Fibroblast of pulmonary artery (primary cell): ENCODE results near the gene MEI4.

Experiments used
- DNase-seq: peaks from one replicate; pipeline ENCODE4 v3.0.0-alpha.2; 2010; ENCODE audit warnings: low read depth
- H3K4me3 ChIP-seq: replicated peaks from 2 replicates; pipeline ENCODE4 v1.5.1; 2011; ENCODE audit warnings: low read depth, mild to moderate bottlenecking, control low read depth, low read length, moderate library complexity
- CTCF ChIP-seq: IDR thresholded peaks from 2 replicates; pipeline ENCODE4 v1.5.1; 2011; ENCODE audit warnings: mild to moderate bottlenecking, control low read depth, low read length, inconsistent platforms; ENCODE audit errors: missing control alignments

MEI4 gene

GRCh38 chr6:77812304-77812703, 159.5 kb downstream of the MEI4 start:
- no peak for TF ChIP-seq CTCF
- H3K4me3 ChIP-seq, result no peak overlapping the region
- DNase-seq, result no peak

GRCh38 chr6:77813090-77813489, 160.3 kb downstream of the MEI4 start:
- no peak for TF ChIP-seq CTCF
- no peak for DNase-seq
- no peak overlapping the region for H3K4me3 ChIP-seq

- H3K4me3 ChIP-seq, result no peak overlapping the region
- no peak for DNase-seq
- TF ChIP-seq CTCF, result no peak
These were observed 161.3 kb downstream of the MEI4 start for GRCh38 chr6:77814119-77814518.

GRCh38 chr6:77815531-77815930, 162.7 kb downstream of the MEI4 start:
- H3K4me3 ChIP-seq, result no peak overlapping the region
- DNase-seq, result no peak
- TF ChIP-seq CTCF, result no peak

GRCh38 chr6:77816766-77817270, 164.0 kb downstream of the MEI4 start:
- H3K4me3 ChIP-seq, result no peak overlapping the region
- no peak for DNase-seq
- no peak for TF ChIP-seq CTCF

GRCh38 chr6:77822265-77822664, 169.4 kb downstream of the MEI4 start:
- no peak for TF ChIP-seq CTCF
- no peak overlapping the region for H3K4me3 ChIP-seq
- DNase-seq, result no peak

GRCh38 chr6:77825204-77825603, 172.4 kb downstream of the MEI4 start:
- no peak overlapping the region for H3K4me3 ChIP-seq
- TF ChIP-seq CTCF, result no peak
- DNase-seq, result no peak
